Fibroblast of peridontal ligament (primary cell): ENCODE results near the gene CDH15.
"Not testable (repeated sequence)": the region's sequence is repeated elsewhere in the genome, so short reads cannot be mapped to it uniquely, and the experiment has no call there.

Experiments used
- DNase-seq: peaks from one replicate; pipeline ENCODE4 v3.0.0-alpha.2; 2010; ENCODE audit errors: extremely low read depth

CDH15 gene

DNA sequence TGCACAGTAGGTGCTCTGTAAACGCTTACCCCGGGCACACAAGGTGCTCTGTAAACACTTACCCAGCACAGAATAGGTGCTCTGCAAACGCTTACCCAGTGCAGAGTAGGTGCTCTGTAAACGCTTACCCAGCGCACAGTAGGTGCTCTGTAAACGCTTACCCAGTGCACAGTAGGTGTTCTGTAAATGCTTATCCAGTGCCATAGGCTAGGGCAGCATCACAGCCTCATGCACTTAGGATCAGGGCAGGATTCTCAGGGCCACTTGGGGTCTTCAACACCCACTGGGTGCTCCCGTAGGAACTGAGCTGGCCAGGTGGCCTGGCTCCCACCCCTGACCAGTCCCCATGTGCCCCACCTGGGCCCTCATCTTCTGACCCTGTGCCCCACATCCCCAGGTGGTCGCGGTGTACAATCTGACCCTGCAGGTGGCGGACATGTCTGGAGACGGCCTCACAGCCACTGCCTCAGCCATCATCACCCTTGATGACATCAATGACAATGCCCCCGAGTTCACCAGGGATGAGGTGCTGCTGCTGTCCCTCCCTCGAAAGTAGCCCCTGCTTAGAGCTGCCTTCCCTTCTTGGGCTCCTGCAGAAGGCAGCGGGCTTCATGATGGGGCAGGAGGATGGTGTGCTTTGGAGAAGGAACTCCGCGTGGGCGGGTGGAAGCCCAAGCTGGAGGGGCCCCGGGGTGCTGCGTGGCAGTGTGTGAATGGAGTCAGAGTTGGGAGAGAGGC, 15.7 kb downstream of the CDH15 start:
- no peak for DNase-seq

DNA sequence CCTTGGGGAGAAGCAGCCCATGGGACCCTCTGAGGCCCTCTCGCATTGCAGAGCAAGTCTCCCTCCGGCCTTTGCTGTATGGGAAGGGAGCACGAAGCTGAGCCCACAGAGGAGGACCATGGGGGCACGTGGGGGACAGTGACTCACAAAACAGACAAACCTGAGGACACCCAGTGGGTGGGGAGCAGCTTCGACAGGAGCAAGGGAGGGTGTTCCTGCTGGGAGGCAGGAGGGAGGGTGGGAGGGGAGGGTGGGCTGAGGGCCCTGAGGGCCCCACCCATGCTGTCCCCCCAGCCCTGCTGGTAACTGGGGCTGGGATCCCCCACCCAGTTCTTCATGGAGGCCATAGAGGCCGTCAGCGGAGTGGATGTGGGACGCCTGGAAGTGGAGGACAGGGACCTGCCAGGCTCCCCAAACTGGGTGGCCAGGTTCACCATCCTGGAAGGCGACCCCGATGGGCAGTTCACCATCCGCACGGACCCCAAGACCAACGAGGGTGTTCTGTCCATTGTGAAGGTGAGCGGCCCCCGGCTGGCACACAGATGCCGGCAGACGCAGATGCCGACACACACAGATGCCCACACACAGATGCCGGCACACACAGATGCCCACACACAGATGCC, 16.3 kb downstream of the CDH15 start:
- no peak for DNase-seq

DNA sequence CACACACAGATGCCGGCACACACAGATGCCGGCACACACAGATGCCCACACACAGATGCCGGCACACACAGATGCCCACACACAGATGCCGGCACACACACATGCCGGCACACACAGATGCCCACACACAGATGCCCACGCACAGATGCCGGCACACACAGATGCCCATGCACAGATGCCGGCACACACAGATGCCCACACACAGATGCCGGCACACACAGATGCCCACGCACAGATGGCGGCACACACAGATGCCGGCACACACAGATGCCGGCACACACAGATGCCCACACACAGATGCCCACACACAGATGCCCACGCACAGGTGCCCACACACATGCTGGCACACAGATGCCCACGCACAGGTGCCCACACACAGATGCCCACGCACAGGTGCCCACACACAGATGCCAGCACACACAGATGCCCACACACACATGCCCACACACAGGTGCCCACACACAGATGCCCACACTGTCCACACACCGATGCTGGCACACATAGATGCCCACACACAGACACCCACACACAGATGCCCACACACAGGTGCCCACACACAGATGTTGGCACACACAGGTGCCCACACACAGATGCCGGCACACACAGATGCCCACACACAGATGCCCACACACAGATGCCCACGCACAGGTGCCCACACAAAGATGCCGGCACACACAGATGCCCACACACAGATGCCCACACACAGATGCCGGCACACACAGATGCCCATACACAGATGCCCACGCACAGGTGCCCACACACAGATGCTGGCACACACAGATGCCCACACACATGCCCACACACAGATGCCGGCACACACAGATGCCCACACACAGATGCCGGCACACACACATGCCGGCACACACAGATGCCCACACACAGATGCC, 17.2 kb downstream of the CDH15 start:
- not testable (repeated sequence) for DNase-seq

DNA sequence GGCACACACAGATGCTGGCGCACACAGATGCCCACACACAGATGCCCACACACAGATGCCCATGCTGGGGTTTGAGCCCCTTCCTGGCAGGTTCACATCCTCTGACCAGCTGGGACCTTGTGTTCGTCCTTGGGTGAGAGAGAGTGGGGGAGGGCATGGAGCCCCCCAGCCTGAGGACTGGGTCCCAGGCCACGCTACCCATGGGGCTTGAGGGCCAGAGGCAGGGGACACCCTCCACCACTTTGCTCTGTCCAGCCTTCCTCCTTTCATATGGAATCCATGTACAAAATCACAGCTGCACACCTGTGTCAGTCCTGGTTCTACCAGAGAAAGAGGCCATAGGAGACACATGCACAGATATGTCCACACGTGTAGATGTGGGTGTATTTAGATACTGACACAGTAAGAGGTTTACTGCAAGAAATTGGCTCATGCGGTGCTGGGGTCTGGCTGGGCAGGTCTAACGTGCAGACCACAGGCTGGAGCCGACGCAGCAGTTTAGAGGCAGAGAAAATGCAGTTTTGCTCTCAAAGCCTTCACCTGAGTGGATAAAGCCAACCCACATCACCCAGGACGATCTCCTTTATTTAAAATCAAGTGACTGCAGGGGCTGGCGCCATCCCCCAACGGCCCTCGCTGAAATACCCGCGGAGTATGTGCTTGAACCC, 17.9 kb downstream of the CDH15 start:
- DNase-seq = no peak

DNA sequence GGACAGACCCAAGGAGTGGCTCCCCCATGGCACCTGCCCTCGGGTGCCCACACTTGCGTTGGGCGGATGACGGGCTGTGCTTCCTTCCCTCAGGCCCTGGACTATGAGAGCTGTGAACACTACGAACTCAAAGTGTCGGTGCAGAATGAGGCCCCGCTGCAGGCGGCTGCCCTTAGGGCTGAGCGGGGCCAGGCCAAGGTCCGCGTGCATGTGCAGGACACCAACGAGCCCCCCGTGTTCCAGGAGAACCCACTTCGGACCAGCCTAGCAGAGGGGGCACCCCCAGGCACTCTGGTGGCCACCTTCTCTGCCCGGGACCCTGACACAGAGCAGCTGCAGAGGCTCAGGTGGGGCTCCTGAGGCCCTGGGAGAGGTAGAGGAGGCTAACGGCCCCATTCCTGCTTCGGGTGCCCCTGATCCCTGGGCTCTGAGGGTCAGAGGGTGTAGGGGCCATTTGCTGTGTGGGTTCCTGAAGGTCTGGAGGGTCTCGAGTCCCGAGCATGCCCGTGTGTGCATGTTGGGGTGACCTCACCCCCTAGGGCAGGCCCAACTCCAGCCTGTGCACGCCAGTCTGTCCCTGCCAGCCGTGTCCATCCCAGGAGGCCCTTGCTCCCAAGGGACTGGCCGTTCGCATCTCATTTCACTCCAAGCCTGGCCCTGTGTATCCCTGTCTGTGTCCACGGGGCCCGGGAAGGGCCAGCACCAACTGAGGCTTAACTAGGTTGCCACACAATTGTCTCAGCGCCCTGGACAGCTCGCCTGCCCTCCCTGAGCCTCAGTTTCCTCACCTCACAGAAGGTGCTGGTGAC, 18.8 kb downstream of the CDH15 start:
- no peak for DNase-seq

DNA sequence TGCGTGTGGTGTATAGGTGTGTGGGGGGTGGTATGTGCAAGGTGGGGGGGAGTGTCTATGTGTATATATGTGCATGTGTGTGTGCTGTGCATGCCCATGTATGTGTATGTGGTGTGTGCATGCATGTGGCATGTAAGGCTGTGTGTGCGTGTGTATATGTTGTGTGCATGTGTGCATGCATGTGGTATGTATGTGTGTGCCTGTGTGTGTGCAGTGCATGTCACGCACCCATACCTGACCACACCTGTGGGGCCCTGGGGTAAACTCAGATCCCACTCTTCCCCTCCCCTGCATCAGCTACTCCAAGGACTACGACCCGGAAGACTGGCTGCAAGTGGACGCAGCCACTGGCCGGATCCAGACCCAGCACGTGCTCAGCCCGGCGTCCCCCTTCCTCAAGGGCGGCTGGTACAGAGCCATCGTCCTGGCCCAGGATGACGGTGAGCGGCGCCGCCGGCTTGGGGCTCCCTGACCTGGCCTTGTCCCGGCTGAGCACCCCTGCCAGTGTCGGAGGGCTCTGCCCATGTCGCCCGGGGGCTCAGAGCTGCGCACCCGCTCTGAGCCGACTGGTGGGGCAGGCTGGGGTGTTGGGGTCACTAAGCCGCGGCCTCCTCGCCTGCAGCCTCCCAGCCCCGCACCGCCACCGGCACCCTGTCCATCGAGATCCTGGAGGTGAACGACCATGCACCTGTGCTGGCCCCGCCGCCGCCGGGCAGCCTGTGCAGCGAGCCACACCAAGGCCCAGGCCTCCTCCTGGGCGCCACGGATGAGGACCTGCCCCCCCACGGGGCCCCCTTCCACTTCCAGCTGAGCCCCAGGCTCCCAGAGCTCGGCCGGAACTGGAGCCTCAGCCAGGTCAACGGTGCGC, 19.7 kb downstream of the CDH15 start:
- DNase-seq = no peak

DNA sequence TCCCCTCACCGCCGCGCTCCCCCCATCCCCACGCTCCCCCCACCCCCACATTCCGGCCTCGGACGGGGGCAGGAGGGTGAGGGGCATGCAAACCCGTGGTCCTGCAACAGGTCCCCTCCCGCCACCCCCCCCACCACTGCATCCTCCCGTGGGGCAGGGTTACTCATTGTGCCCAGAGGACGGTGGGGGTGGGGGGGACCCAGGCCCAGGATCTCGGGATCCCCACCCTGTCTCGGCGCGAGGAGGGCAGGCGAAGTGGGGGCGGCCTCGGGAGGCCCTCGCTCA, 20.3 kb downstream of the CDH15 start:
- no peak for DNase-seq

DNA sequence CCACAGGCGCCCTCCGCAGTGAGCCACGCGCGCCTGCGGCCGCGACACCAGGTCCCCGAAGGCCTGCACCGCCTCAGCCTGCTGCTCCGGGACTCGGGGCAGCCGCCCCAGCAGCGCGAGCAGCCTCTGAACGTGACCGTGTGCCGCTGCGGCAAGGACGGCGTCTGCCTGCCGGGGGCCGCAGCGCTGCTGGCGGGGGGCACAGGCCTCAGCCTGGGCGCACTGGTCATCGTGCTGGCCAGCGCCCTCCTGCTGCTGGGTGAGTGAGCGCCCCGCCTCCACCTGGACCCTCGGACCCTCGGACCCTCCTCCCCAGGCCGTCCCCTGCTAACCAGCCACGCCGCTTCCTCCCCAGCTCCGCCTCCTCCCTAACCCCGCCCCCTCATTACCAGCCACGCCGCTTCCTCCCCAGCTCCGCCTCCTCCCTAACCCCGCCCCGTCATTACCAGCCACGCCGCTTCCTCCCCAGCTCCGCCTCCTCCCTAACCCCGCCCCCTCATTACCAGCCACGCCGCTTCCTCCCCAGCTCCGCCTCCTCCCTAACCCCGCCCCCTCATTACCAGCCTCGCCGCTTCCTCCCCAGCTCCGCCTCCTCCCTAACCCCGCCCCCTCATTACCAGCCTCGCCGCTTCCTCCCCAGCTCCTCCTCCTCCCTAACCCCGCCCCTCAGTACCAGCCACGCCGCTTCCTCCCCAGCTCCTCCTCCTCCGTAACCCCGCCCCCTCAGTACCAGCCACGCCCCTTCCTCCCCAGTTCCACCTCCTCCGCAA, 20.8 kb downstream of the CDH15 start:
- DNase-seq = peak; percentile 92

DNA sequence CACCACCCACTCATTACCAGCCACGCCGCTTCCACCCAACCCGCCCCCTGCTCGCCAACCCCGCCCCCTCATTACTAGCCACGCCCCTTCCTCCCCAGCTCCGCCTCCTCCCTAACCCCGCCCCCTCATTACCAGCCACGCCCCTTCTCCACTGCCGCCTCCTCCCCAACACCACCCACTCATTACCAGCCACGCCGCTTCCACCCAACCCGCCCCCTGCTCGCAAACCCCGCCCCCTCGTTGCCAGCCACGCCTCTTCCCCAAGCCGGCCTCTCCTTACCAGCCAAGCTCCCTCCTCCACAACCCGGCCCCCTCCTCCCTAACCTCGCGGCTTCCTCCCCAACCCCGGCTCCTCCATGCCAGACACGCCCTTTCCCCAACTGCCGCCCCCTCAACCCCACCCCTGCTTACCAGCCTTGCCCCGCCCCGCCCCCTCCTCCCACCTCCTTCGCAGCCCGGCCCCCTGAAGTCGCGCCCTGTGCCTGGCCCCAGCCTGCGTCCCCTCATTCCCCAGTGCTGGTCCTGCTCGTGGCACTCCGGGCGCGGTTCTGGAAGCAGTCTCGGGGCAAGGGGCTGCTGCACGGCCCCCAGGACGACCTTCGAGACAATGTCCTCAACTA, 21.5 kb downstream of the CDH15 start:
- peak; percentile 79 for DNase-seq

DNA sequence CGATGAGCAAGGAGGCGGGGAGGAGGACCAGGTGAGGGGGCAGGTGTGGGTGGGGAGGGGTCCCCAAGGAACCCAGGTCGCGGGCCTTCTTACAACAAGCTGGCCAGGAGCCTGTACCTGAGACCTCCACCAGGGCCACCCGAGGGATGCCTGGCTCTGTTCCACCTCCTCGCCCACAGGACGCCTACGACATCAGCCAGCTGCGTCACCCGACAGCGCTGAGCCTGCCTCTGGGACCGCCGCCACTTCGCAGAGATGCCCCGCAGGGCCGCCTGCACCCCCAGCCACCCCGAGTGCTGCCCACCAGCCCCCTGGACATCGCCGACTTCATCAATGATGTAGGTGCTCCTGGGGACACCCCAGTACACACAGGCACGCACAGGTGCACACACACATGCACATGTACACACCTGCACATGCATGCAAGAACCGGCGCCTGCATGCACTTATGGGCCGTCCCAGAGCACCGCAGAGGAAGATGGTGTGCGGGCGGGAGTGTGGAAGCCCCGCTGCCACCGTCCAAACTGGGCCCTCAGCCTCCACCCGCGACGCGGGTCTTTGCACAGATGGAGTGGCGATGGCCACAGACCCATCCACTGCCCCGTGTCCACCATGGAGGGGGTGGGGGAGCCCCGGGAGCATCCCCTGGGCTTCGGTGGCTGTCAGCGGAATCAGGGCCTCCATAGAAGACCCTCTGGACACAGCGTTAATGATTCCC, 22.2 kb downstream of the CDH15 start:
- DNase-seq = no peak

DNA sequence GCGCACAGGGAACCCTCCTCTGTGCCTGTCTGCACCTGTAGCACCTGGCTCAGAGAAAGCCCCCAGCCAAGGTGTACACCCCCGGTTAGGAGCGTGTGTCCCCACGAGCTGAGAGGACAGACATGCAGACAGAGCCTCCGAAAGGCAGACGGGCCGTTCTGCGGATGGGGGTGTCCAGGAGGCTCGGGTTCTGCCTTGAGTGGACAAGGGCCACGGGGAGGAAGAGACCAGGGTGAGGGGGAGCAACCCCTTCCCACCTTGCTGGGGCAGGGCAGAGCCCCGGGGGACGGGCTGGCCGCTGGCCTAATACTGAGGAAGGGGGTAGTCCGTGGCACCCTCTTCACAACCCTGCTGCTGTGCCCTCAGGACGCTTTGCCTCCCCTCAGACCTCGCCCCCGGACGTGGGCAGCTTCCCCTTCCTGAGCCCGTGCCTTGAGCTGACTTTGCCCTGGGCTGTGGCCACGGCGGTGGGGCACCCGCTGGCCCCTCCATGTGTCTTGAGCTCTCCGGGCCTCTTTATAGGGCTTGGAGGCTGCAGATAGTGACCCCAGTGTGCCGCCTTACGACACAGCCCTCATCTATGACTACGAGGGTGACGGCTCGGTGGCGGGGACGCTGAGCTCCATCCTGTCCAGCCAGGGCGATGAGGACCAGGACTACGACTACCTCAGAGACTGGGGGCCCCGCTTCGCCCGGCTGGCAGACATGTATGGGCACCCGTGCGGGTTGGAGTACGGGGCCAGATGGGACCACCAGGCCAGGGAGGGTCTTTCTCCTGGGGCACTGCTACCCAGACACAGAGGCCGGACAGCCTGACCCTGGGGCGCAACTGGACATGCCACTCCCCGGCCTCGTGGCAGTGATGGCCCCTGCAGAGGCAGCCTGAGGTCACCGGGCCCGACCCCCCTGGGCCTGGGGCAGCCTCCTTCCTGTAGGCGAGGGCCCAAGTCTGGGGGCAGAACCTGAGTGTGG, 23.1 kb downstream of the CDH15 start:
- no peak for DNase-seq

DNA sequence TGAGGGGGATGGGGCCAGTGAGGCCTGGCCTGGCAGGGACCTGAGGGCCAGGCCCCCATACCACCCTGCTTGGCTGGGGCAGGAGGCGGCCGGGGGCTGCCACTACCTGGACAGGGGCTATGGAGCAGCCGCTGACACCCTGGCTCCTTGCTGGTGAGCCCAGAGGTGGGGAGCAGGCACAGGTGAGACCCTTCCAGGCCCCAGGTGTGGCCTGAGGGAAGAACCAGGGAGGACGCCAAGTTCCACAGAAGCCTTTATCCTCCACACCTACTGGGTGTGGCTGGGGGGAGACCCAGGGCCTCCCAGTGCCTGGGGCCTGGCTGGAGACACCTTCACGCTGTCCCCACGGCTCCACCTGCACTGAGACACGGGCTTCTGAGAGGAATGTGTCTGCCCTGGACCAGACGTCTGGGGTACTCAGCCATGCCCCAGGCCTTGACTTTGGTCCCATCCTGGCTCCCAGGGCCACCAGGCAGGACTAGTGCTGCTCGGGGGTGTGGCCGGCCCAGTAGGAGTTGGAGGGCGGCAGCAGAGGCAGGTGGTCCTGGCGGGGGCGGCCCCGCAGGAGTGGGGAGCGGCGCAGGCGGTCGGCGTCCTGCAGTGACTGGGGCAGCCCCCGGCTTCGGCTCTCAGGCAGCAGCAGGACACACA, 24.1 kb downstream of the CDH15 start:
- DNase-seq = no peak

DNA sequence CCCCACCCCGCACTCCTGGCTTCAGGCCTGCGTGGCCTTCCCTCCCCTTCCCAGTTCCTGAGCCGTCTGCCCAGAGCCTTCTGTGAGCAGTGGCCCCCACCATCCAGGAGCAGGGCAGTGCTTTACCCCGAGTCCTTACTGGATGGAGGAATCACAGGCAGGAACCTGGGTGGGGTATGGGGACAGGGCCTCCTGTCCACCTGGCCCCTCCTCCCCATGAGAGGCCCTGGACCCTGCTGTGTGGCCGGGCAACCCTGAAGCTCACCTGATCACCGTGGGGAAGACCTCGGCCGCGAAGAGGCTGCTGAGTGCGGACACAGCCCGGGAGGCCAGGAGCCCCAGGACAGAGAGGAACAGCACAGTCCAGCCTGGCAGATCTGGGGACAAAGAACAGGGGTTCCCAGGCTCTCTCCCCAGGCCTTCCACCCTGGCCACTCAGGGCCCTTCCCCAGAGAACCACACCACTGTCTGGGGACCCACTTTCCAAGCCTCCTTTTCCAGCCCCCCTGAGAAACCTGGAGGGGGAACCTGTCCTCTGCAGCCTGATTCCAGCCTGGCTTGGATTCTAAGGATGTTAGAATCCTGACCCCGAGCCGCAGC, 25.6 kb downstream of the CDH15 start:
- DNase-seq = no peak

DNA sequence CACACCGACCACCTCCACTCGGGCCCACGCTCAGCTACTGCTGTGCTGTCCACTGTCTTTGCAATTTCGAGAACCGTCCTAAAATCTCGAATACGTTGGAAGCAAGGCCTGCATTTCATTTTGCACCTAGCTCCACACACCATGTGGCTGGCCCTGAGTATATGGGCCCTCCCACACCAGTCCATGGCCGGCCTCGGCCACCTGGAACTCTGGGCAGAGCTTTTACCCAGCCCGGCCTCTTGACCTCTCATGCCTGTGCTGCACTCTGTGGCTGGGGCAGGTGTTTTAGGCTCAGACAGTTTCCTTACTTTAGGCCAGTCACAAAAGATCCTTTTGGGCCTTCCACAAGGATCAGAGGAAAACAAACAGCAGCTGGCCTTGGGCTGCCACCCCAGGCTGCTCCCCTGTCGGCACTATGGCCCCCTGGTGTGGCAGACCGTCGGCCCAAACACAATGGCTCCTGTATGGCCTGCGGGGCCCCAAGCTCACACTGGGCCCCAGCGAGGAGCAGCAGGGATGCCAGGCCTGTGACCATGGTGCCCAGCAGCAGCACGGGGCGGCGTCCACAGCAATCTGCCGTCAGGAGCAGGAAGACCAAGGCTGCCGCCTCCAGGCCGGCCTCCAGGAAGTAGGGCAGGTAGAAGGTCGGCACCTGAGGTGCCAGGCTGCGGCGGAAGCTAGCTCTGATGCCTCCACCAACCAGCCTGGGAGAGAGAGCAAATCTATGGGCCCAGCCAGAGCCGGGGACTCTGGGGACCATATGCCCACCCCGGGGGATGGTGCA, 26.3 kb downstream of the CDH15 start:
- DNase-seq = no peak

DNA sequence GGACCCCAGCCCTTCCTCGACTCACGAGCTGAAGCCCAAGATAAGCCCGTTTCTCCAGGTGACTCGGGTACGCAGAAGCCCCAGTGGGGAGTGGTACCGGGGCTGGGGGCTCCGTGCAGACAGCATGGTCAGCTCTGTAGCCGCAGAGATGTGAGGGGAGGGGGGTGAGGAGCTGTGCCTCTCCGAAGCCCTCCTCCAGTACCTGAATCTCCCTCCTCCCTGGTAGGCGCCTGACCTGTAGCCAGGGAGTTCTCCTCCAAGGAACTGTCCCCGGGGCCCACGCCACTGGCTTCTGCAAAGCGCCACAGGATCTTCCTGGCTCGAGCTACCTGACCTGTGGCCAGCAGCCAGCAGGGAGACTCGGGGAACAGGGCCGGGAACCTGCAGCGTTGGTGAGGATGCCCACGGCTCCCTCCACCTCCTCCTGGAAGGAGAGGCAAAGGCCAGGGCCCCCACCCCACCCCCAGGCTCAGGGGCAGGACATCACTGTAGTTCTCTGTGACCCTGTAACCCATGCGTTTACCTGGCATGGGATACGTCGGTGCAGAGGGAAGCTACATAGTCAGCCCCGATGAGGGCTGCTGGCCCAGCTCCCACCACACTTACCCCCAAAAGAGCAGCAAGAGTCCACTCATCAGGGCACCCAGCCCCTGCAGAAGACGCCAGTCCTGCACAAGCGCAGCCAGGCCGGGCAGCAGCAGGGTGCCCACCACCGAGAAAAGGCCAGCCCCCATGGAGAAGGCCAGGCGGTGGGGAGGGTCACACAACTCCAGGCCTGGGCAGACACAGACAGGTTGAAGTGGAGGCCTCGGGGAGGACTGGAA, 27.1 kb downstream of the CDH15 start:
- no peak for DNase-seq
